HG03571 (cell line): Measurements from ENCODE around the gene PFDN5.

Source experiments
- ATAC-seq: cut with Tn5 transposase; IDR thresholded peaks from one replicate; pipeline ENCODE4 v1.9.1; 2021; ENCODE audit not compliant: unreplicated experiment

The PFDN5 gene

GRCh38 chr12:53295070-53295890 is at the start of gene PFDN5:
Gene PFDN5 (plus strand): TSS chr12:53295542. CDS start chr12:53295568, 26 bp downstream.
- peak; percentile 73 for ATAC-seq

- peak; percentile 59 for ATAC-seq
These were observed 43.6 kb upstream of the PFDN5 start for GRCh38 chr12:53251477-53252348.

GRCh38 chr12:53252349-53252916 is 42.9 kb upstream of the PFDN5 start:
- no peak for ATAC-seq

GRCh38 chr12:53253298-53253697 is 42.0 kb upstream of the PFDN5 start:
- no peak for ATAC-seq

- no peak for ATAC-seq
These were observed 40.4 kb upstream of the PFDN5 start for GRCh38 chr12:53254816-53255545.

- no peak for ATAC-seq
These were observed 39.3 kb upstream of the PFDN5 start for GRCh38 chr12:53255996-53256395.

- ATAC-seq: no peak
These were observed 36.5 kb upstream of the PFDN5 start for GRCh38 chr12:53258541-53259539.

GRCh38 chr12:53259891-53260290 is 35.5 kb upstream of the PFDN5 start:
- no peak for ATAC-seq

GRCh38 chr12:53265783-53266182 is 29.6 kb upstream of the PFDN5 start:
- no peak for ATAC-seq

GRCh38 chr12:53267306-53267998 is 27.9 kb upstream of the PFDN5 start:
- ATAC-seq: no peak

GRCh38 chr12:53267999-53268629 is 27.2 kb upstream of the PFDN5 start, which contains the start of gene ESPL1:
Gene ESPL1 (plus strand): TSS chr12:53268299. CDS start chr12:53268767, 468 bp downstream.
- ATAC-seq: peak; percentile 69

GRCh38 chr12:53268630-53269562 is 26.4 kb upstream of the PFDN5 start:
- peak; percentile 22 for ATAC-seq

GRCh38 chr12:53274445-53274844 is 20.9 kb upstream of the PFDN5 start:
- no peak for ATAC-seq

GRCh38 chr12:53276511-53276910 is 18.8 kb upstream of the PFDN5 start:
- ATAC-seq: no peak

GRCh38 chr12:53277981-53278380 is 17.4 kb upstream of the PFDN5 start:
- no peak for ATAC-seq

- ATAC-seq: no peak
These were observed 16.0 kb upstream of the PFDN5 start for GRCh38 chr12:53279283-53279869.

GRCh38 chr12:53279888-53280498 is 15.3 kb upstream of the PFDN5 start:
- ATAC-seq: no peak
